HepG2 (cell line): ENCODE measurements around the gene MATN1. TPM values are rescaled to one million over a fixed set of nuclear protein-coding genes. Genes with fewer than 3 reads are reported as not detected.

ENCODE experiments used
- ATAC-seq: fragments of 200-7000 bp; cut with Tn5 transposase; 3 replicates; pipeline ENCODE4 v1.9.1; 2020; ENCODE audit warnings: mild to moderate bottlenecking, moderate library complexity
- BruUV-seq: library from RNA; stranded (reverse); fragments of 400-500 nt; replicated peaks from 2 replicates; lab custom pipeline; 2021; lab: Mats Ljungman, UMichigan
- CTCF ChIA-PET: fragments of 300-600 bp; formaldehyde crosslinking; extraction: SDS; loops from one replicate; lab custom pipeline; 2021; ENCODE audit warnings: low total read pairs, inconsistent platforms, low intra/inter-chr PET ratio; lab: Yijun Ruan, JAX
- POLR2A ChIA-PET: fragments of 350-600 bp; sonication (Branson Sonifier 250); formaldehyde crosslinking; loops from one replicate; lab custom pipeline; 2020; ENCODE audit warnings: antibody characterized with exemption, inconsistent platforms; lab: Yijun Ruan, JAX
- DNase-seq: peaks from one replicate; pipeline ENCODE4 v3.0.0-alpha.2; 2015; ENCODE audit warnings: low spot score
- FAIRE-seq: peaks from 3 replicates; lab custom pipeline; 2011; peaks lifted over from hg19 to GRCh38; lab: Jason Lieb, UNC
- H2AFZ ChIP-seq: one replicate; pipeline ENCODE4 v1.6.1; 2011; ENCODE audit warnings: low read length, inconsistent platforms
- H3K27ac ChIP-seq: fragments of 300-600 bp; 3 replicates; pipeline ENCODE4 v1.8.0; 2011; ENCODE audit warnings: mixed run types, mild to moderate bottlenecking, mixed read lengths, low read length, inconsistent platforms; ENCODE audit not compliant: insufficient read depth; ENCODE audit errors: extremely low read length
- H3K27me3 ChIP-seq, 2 experiments: fragments of 200-600 bp in 1 of 2; 2 replicates in 1 of 2; 3 replicates in 1 of 2; pipeline versions ENCODE4 v1.6.0 to v1.8.0; 2011; ENCODE audit warnings: low read length in 2 of 2, mild to moderate bottlenecking in 2 of 2, moderate library complexity in 2 of 2, inconsistent platforms in 1 of 2; ENCODE audit not compliant: insufficient read depth in 2 of 2, control insufficient read depth in 1 of 2
- H3K36me3 ChIP-seq, 2 experiments: fragments of 200-600 bp in 1 of 2; replicated peaks in 1 of 2; 2 replicates in 1 of 2; 3 replicates in 1 of 2; pipeline versions ENCODE4 v1.5.1 to v1.8.0; 2011; ENCODE audit warnings: low read length in 2 of 2, inconsistent platforms in 1 of 2; ENCODE audit not compliant: insufficient read depth in 2 of 2, control insufficient read depth in 1 of 2
- H3K4me1 ChIP-seq: 2 replicates; pipeline ENCODE4 v1.5.1; 2012; ENCODE audit warnings: low read length, inconsistent platforms; ENCODE audit not compliant: insufficient read depth
- H3K4me2 ChIP-seq: 2 replicates; pipeline ENCODE4 v1.6.0; 2011; ENCODE audit warnings: low read depth, low read length, inconsistent platforms
- H3K4me3 ChIP-seq, 3 experiments: fragments of 200-600 bp in 1 of 3; sonication (generic), shearing (Covaris generic) in 1 of 3; replicated peaks in 1 of 3; 2 replicates each; pipeline ENCODE4 v1.5.1; 2011 to 2016; ENCODE audit warnings: low read length in 3 of 3, inconsistent platforms in 2 of 3, low read depth in 2 of 3, mild to moderate bottlenecking in 2 of 3, control low read depth in 1 of 3, mixed read lengths in 1 of 3; ENCODE audit not compliant: insufficient read depth in 1 of 3
- H3K79me2 ChIP-seq: one replicate; pipeline ENCODE4 v1.6.1; 2011; ENCODE audit warnings: low read length, inconsistent platforms; ENCODE audit not compliant: insufficient read depth
- H3K9ac ChIP-seq: 2 replicates; pipeline ENCODE4 v1.6.0; 2011; ENCODE audit warnings: mild to moderate bottlenecking, low read depth, low read length, inconsistent platforms; ENCODE audit not compliant: insufficient read depth
- H3K9me3 ChIP-seq: 2 replicates; pipeline ENCODE4 v1.5.1; 2012; ENCODE audit warnings: mild to moderate bottlenecking, low read length
- H4K20me1 ChIP-seq: 2 replicates; pipeline ENCODE4 v1.6.0; 2011; ENCODE audit warnings: inconsistent platforms, mild to moderate bottlenecking, low read length, moderate library complexity; ENCODE audit not compliant: insufficient read depth
- FOSL2 ChIP-seq: sonication (generic); formaldehyde crosslinking; IDR thresholded peaks from 2 replicates; pipeline ENCODE4 v1.4.0; 2020; ENCODE audit warnings: missing genetic modification reagents
- PCBP1 ChIP-seq: fragments of 200-400 bp; formaldehyde crosslinking; IDR thresholded peaks from 2 replicates; pipeline ENCODE4 v1.6.1; 2017; ENCODE audit warnings: mild to moderate bottlenecking, low read depth, low read length, borderline replicate concordance
- TEAD3 ChIP-seq: optimal IDR thresholded peaks from 2 replicates; pipeline ENCODE3; 2016; ENCODE audit warnings: borderline replicate concordance
- ZNF768 ChIP-seq: sonication (generic); formaldehyde crosslinking; IDR thresholded peaks from 2 replicates; pipeline ENCODE4 v1.4.0; 2020; ENCODE audit warnings: missing genetic modification reagents
- WGBS: methylation state at CpG from one replicate; pipeline ENCODE4 v1.1.6; 2017; ENCODE audit warnings: low lambda C conversion rate; 5-methylcytosine and 5-hydroxymethylcytosine counted together
- in situ Hi-C: cut with HindIII; loops from 2 replicates; pipeline ENCODE4 v1.10.0; 2017; ENCODE audit warnings: low pct_unique_long_range_greater_than_20kb; ENCODE audit not compliant: extremely low pct_ligation_motif_present
- intact Hi-C: fragments of 100-400 bp; cut with micrococcal nuclease; formaldehyde crosslinking; loops from one replicate; pipeline ENCODE4 v1.10.0; 2022; ENCODE audit not compliant: unreplicated experiment
- polyA plus RNA-seq, 8 experiments: library from polyadenylated mRNA; depleted of rRNA in 3 of 8; stranded (reverse) in 7 of 8; unstranded in 1 of 8; fragments of >200 nt; fragmentation: Illumina TruSeq in 4 of 8; extraction: Trizol in 4 of 8; gene quantifications; 2 replicates each; pipeline versions ENCODE4 v1.2.1 to v1.2.3, GENCODE V29; 2011 to 2016; ENCODE audit warnings: low read depth in 4 of 8, missing spikeins in 1 of 8, mixed read lengths in 1 of 8; ENCODE audit not compliant: insufficient read depth in 1 of 8
- total RNA-seq, 5 experiments: library from RNA; depleted of rRNA; stranded (reverse); fragments of >200 nt; fragmentation: Illumina TruSeq; extraction: Trizol; gene quantifications; 2 replicates each; pipeline ENCODE4 v1.2.3, GENCODE V29; 2016; ENCODE audit warnings: low read depth in 1 of 5

The MATN1 gene
- total and polyA plus RNA-seq, 2 of the 13 experiments (the other 11 are each of a cell fraction or from before 2014, with no cell fraction given), result 0.04 to 0.05 TPM

DNA sequence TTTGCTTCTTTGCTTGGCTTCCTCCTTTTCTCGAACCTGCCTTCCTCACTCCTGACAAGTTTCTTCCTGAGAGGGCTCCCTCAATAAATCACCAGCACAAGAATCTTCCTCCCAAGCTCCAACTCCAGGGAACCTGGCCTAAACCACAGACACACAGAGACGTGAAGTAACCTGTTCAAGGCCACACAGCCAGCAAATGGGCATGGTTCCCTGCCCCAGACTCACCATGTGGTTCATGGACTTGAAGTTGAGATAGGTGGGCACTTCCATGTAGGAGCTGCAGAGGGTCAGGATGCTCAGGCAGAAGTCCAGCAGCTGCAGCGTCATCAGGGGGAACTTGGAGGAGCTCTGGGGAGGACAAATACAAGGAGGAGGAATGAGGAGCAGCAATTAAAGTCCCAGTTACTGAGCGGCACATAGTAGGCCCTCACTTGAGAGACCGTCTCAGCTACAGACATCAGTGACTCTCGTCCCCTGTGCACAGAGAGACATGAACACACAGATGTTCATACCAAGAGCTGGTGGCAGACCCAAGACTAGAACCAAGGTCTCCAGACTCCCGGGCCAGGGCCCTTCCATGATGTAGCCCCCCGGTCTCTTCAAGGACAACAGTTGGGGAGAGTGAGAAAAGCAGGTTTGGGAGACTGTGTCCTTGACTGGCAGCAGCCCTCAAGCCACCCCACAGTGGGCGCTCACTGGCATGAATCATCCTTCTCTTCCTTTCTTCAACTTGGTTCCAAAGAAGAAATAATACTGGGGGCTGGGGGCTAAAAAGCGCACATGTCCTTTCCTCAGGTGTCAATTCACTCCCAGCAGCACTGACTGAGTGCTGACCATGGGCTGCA, 15.6 kb upstream of the MATN1 start:
- WGBS, result 68% methylated on average over 7 of the region's 10 CpGs

GRCh38 chr1:30738040-30738714, 14.8 kb upstream of the MATN1 start:
- POLR2A ChIA-PET, result no interaction called here
- H3K27me3 ChIP-seq, result no peaks in the 10 kb centered on the region
- no peak for ATAC-seq
- no peak overlapping the region for H3K9ac ChIP-seq
- in situ Hi-C loops (no loop called here), intact Hi-C loops (no loop called here)
- TF ChIP-seq TEAD3 (peak; percentile 55), PCBP1 (no peak)
- no peaks in the 10 kb centered on the region for H4K20me1 ChIP-seq
- no peaks in the 10 kb centered on the region for H3K79me2 ChIP-seq
- no TSS peak for BruUV-seq
- H3K4me2 ChIP-seq, result no peak overlapping the region
- no peak overlapping the region for H3K4me3 ChIP-seq
- no peak for DNase-seq
- peaks cover 31% of the 10 kb centered on the region for H3K4me1 ChIP-seq
- H3K9me3 ChIP-seq, result no peaks in the 10 kb centered on the region
- H2AFZ ChIP-seq, result no peak overlapping the region
- no peaks in the 10 kb centered on the region for H3K36me3 ChIP-seq
- WGBS, result 28% methylated on average over 4 of the region's 5 CpGs
- no peak for FAIRE-seq
- CTCF ChIA-PET, result no interaction called here
- H3K27ac ChIP-seq, result no peak overlapping the region

More for the DNA sequence above, 15.6 kb upstream of the MATN1 start:
- Histone ChIP-seq H2AFZ (no peak overlapping the region), H3K27me3 (no peaks in the 10 kb centered on the region), H3K36me3 (no peaks in the 10 kb centered on the region), H3K9ac (no peak overlapping the region), H3K4me2 (peak overlapping the region; percentile 64; the same call in 1 of the 2 replicates), H3K4me3 (no peak overlapping the region), H4K20me1 (no peaks in the 10 kb centered on the region), H3K9me3 (no peaks in the 10 kb centered on the region), H3K79me2 (no peaks in the 10 kb centered on the region), H3K27ac (no peak overlapping the region), H3K4me1 (peaks cover 35% of the 10 kb centered on the region)
- in situ Hi-C loops (no loop called here), intact Hi-C loops (no loop called here)
- ChIA-PET POLR2A (no interaction called here), CTCF (no interaction called here)
- BruUV-seq, result no TSS peak
- no peak for FAIRE-seq
- no peak for ATAC-seq
- TF ChIP-seq FOSL2 (no peak), ZNF768 (CRISPR knock-in tag) (peak; percentile 27; the same call in 1 of the 2 replicates)
- DNase-seq, result no peak
